GM23248 (cell line): ENCODE data around the gene CEACAM5. TPM values are rescaled to one million over a fixed set of nuclear protein-coding genes. Genes with fewer than 3 reads are reported as not detected.

ENCODE experiments used
- DNase-seq: peaks from one replicate; pipeline ENCODE4 v3.0.0-alpha.2; 2015
- H2AFZ ChIP-seq: fragments of 200-600 bp; sonication (generic); 2 replicates; pipeline ENCODE4 v1.6.1; 2016; ENCODE audit warnings: antibody characterized with exemption
- H3F3A ChIP-seq: fragments of 200-600 bp; sonication (generic); 2 replicates; pipeline ENCODE4 v1.6.1; 2016; ENCODE audit warnings: mild to moderate bottlenecking, antibody characterized with exemption, mixed run types; ENCODE audit not compliant: insufficient read depth
- H3K27ac ChIP-seq: fragments of 200-600 bp; sonication (generic); 2 replicates; pipeline ENCODE4 v1.5.1; 2016; ENCODE audit warnings: mild to moderate bottlenecking
- H3K27me3 ChIP-seq: fragments of 200-600 bp; sonication (generic); replicated peaks from 2 replicates; pipeline ENCODE4 v1.6.1; 2016; ENCODE audit warnings: mild to moderate bottlenecking; ENCODE audit not compliant: insufficient read depth
- H3K36me3 ChIP-seq: fragments of 200-600 bp; sonication (generic); 2 replicates; pipeline ENCODE4 v1.6.1; 2016; ENCODE audit warnings: low read depth, mild to moderate bottlenecking
- H3K4me1 ChIP-seq: fragments of 200-600 bp; sonication (generic); 2 replicates; pipeline ENCODE4 v1.6.1; 2016; ENCODE audit warnings: mild to moderate bottlenecking; ENCODE audit not compliant: insufficient read depth
- H3K4me2 ChIP-seq: fragments of 200-600 bp; sonication (generic); one replicate; pipeline ENCODE4 v1.6.1; 2016; ENCODE audit warnings: mild to moderate bottlenecking; ENCODE audit not compliant: unreplicated experiment
- H3K4me3 ChIP-seq: fragments of 200-600 bp; sonication (generic); 2 replicates; pipeline ENCODE4 v1.5.1; 2016; ENCODE audit warnings: mild to moderate bottlenecking
- H3K79me2 ChIP-seq: fragments of 200-600 bp; sonication (generic); 2 replicates; pipeline ENCODE4 v1.6.1; 2016; ENCODE audit warnings: mild to moderate bottlenecking; ENCODE audit not compliant: insufficient read depth
- H3K9ac ChIP-seq: fragments of 200-600 bp; sonication (generic); 2 replicates; pipeline ENCODE4 v1.6.1; 2016; ENCODE audit warnings: mild to moderate bottlenecking
- H3K9me2 ChIP-seq: fragments of 200-600 bp; sonication (generic); 2 replicates; pipeline ENCODE4 v1.6.1; 2016; ENCODE audit warnings: mixed run types, mild to moderate bottlenecking, moderate library complexity; ENCODE audit not compliant: insufficient read depth
- H3K9me3 ChIP-seq: fragments of 200-600 bp; sonication (generic); one replicate; pipeline ENCODE4 v1.6.1; 2017; ENCODE audit warnings: low read depth
- H4K20me1 ChIP-seq: fragments of 200-600 bp; sonication (generic); 2 replicates; pipeline ENCODE4 v1.6.0; 2016; ENCODE audit not compliant: insufficient read depth
- EZH2 ChIP-seq: fragments of 200-600 bp; sonication (generic); IDR thresholded peaks from 2 replicates; pipeline ENCODE4 v1.6.1; 2018; ENCODE audit warnings: antibody characterized with exemption, mild to moderate bottlenecking; ENCODE audit not compliant: insufficient read depth, poor library complexity, severe bottlenecking
- EZH2phosphoT487 ChIP-seq: fragments of 200-600 bp; sonication (generic); IDR thresholded peaks from 2 replicates; pipeline ENCODE4 v1.6.1; 2018; ENCODE audit warnings: antibody characterized with exemption, moderate library complexity, mild to moderate bottlenecking, low read depth; ENCODE audit not compliant: insufficient read depth
- WGBS, 2 experiments: methylation state at CpG; one replicate each; pipeline ENCODE4 v1.1.6; 2015 to 2017; ENCODE audit warnings: low lambda C conversion rate in 2 of 2, low coverage in 1 of 2; ENCODE audit errors: missing lambda C conversion rate in 2 of 2; 5-methylcytosine and 5-hydroxymethylcytosine counted together
- in situ Hi-C: fragments of 300-500 bp; cut with MboI; formaldehyde crosslinking; loops from 2 replicates; pipeline ENCODE4 v1.15.0; 2020
- polyA plus RNA-seq: library from polyadenylated mRNA; unstranded; fragments of >200 nt; fragmentation: Nextera tagmentation; extraction: Ambion mirVana; gene quantifications from 2 replicates; pipeline ENCODE4 v1.2.1, GENCODE V29; 2016
- total RNA-seq: library from RNA; depleted of rRNA; stranded (reverse); fragments of >200 nt; shearing (Covaris generic); gene quantifications from 2 replicates; pipeline ENCODE4 v1.2.3, GENCODE V29; 2014

Gene CEACAM5
- total and polyA plus RNA-seq, 2 experiments from 2014 or later, result not detected

DNA sequence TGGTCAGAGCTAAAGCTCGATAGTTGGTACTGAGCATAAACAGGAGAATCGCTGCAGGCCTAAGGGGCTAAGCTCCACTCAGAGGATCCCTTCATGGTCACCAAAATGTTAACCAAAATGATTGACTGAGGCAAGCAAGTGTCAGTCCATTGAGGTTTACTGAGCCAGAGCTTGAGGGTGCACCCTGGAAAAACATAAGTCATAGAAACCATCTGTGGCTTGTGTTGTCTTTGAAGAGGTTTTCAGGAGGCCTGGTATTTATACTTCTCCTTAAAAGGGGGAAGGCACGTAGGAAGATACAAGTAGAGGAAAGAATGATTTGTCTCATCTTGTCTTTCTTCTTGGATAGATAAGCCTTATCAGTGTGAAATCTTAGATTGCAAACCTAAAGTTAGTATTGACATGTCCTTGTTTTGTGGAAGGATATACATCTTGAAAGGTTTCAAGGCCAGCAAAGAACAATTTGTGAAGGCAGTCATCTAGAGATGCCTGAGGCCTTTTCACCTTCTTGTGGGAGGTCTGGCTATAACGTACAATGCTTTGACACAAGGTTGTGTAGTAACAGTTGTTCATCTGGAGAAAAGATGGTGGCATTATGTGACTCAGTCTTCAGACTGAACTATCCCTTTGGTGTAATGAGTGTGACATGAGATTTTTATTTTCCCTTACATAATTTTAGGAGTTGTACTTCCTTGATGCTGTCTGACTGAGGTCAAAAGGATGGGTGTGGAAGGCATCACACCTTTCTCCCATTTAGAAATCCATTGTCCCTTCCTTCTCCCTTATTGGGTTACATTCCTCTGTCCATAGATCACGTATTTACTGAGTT is 32.2 kb downstream of the CEACAM5 start:
- no peaks in the 10 kb centered on the region for H3K36me3 ChIP-seq
- no peak overlapping the region for H3K9ac ChIP-seq
- H3K4me3 ChIP-seq, result no peak overlapping the region
- TF ChIP-seq EZH2, result no peak
- no peak for TF ChIP-seq EZH2phosphoT487
- H2AFZ ChIP-seq, result no peak overlapping the region
- WGBS, 2 experiments, result 24 to 28% methylated on average over 5 of the region's 5 CpGs
- H3F3A ChIP-seq, result no peaks in the 10 kb centered on the region
- no peaks in the 10 kb centered on the region for H3K79me2 ChIP-seq
- no peaks in the 10 kb centered on the region for H3K9me3 ChIP-seq
- H3K9me2 ChIP-seq, result no peaks in the 10 kb centered on the region
- no peak for DNase-seq
- in situ Hi-C loops, result no loop called here
- H3K4me2 ChIP-seq, result no peak overlapping the region
- no peak overlapping the region for H3K27ac ChIP-seq
- H4K20me1 ChIP-seq, result no peaks in the 10 kb centered on the region
- H3K4me1 ChIP-seq, result no peaks in the 10 kb centered on the region
- peaks cover 32% of the 10 kb centered on the region for H3K27me3 ChIP-seq

DNA sequence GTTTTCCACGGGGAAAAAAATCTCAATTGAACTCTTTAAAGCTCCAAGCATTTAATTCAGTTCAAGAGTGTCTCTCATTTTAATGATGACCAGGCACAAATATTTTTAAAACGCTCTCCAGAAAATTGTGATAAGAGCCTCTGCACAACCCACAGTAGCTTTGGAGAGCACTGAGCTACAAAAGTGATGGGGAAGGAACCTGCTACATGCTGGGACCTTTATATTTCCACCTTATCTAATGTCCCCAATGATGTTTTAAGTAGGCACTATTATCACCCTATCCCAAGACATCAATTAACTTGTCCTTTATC is 32.8 kb downstream of the CEACAM5 start:
- no peaks in the 10 kb centered on the region for H4K20me1 ChIP-seq
- no peak overlapping the region for H3K4me2 ChIP-seq
- in situ Hi-C loops, result no loop called here
- H3K27ac ChIP-seq, result no peak overlapping the region
- no peaks in the 10 kb centered on the region for H3K36me3 ChIP-seq
- H3K27me3 ChIP-seq, result peaks cover 32% of the 10 kb centered on the region
- no peaks in the 10 kb centered on the region for H3K4me1 ChIP-seq
- no peak for TF ChIP-seq EZH2
- no peak for TF ChIP-seq EZH2phosphoT487
- no peak overlapping the region for H2AFZ ChIP-seq
- no peaks in the 10 kb centered on the region for H3K9me3 ChIP-seq
- DNase-seq, result no peak
- H3K9me2 ChIP-seq, result no peaks in the 10 kb centered on the region
- 16 to 24% methylated on average over 2 of the region's 2 CpGs for WGBS, 2 experiments
- no peak overlapping the region for H3K4me3 ChIP-seq
- H3K9ac ChIP-seq, result no peak overlapping the region
- H3K79me2 ChIP-seq, result no peaks in the 10 kb centered on the region
- H3F3A ChIP-seq, result no peaks in the 10 kb centered on the region

DNA sequence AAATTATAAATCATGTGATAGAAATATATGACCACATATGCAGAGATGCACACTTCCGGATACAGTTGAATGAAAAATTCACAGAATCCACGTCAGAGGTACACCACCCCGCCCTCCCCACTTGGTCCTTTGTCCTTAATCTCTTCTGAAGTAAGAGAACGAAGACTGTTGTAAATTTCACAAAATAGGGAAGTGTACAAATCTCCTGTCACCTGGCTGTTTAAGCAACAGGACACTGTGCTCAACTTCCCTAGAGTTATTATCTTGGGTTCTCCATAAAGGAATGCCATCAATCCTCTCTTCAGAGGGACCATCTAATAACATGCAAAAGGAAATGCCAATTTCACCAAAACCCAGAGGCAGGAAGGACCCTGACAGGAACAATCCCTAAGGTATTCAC is 36.4 kb downstream of the CEACAM5 start:
- no peak overlapping the region for H3K9ac ChIP-seq
- peaks cover 49% of the 10 kb centered on the region for H3K27me3 ChIP-seq
- H4K20me1 ChIP-seq, result no peaks in the 10 kb centered on the region
- in situ Hi-C loops, result no loop called here
- H3K4me1 ChIP-seq, result no peaks in the 10 kb centered on the region
- no peaks in the 10 kb centered on the region for H3K36me3 ChIP-seq
- H3F3A ChIP-seq, result no peaks in the 10 kb centered on the region
- no peak overlapping the region for H3K27ac ChIP-seq
- TF ChIP-seq EZH2, result no peak
- TF ChIP-seq EZH2phosphoT487, result no peak
- DNase-seq, result no peak
- no peaks in the 10 kb centered on the region for H3K79me2 ChIP-seq
- no peaks in the 10 kb centered on the region for H3K9me2 ChIP-seq
- 19 to 21% methylated on average over 4 of the region's 4 CpGs for WGBS, 2 experiments
- H3K4me3 ChIP-seq, result no peak overlapping the region
- H2AFZ ChIP-seq, result no peak overlapping the region
- no peak overlapping the region for H3K4me2 ChIP-seq
- no peaks in the 10 kb centered on the region for H3K9me3 ChIP-seq

DNA sequence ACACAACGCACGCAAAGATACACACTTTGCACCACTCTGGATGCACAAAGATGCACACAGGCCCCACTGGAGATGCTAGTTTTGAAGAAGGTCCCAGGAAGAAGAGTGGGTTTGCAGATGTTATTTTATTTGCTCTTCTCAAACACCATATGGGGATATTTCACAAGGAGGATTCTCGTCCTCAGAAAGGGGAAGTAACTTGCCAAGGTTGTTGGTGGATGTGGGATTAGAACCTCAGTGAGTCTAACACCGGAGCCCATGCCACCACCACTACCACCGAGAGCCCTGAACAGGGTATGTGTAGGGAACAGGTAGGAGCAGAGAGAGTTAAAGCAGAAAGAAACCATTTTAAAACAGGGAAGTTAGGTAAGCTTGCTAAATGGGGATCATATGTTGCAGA is 37.3 kb downstream of the CEACAM5 start:
- no peak overlapping the region for H3K27ac ChIP-seq
- peaks cover 52% of the 10 kb centered on the region for H3K27me3 ChIP-seq
- no peak for TF ChIP-seq EZH2
- no peak for TF ChIP-seq EZH2phosphoT487
- WGBS, 2 experiments, result 60 to 62% methylated on average over 5 of the region's 5 CpGs
- no peak overlapping the region for H3K4me3 ChIP-seq
- no peaks in the 10 kb centered on the region for H3K36me3 ChIP-seq
- no peaks in the 10 kb centered on the region for H3K4me1 ChIP-seq
- DNase-seq, result no peak
- H3K9me3 ChIP-seq, result no peaks in the 10 kb centered on the region
- H3K4me2 ChIP-seq, result no peak overlapping the region
- no peaks in the 10 kb centered on the region for H4K20me1 ChIP-seq
- H3F3A ChIP-seq, result no peaks in the 10 kb centered on the region
- no peak overlapping the region for H3K9ac ChIP-seq
- no peak overlapping the region for H2AFZ ChIP-seq
- in situ Hi-C loops, result no loop called here
- H3K79me2 ChIP-seq, result no peaks in the 10 kb centered on the region
- H3K9me2 ChIP-seq, result no peaks in the 10 kb centered on the region
